Heart left ventricle (tissue), 16 donors: ENCODE measurements around the gene RSKR. TPM values are rescaled to one million over a fixed set of nuclear protein-coding genes. Genes with fewer than 3 reads are reported as not detected.

ENCODE experiments used
- ATAC-seq, 4 donors: fragments of 200-7000 bp; cut with Tn5 transposase; one replicate each; pipeline ENCODE4 v1.9.1; 2020 to 2022; ENCODE audit warnings: moderate library complexity in 4 of 4, mild to moderate bottlenecking in 3 of 4, moderate number of reproducible peaks in 1 of 4
- DNase-seq, 5 donors: peaks; one replicate each; pipeline ENCODE4 v3.0.0-alpha.2; 2020
- H3K27ac ChIP-seq, 12 donors: fragments of 200-600 bp; sonication (generic) in 4 of 12; one replicate each; pipeline versions ENCODE4 v1.5.0 to v1.8.0; 2016 to 2022; ENCODE audit warnings: mild to moderate bottlenecking in 2 of 12
- H3K27me3 ChIP-seq, 9 donors: fragments of 200-600 bp; sonication (generic) in 2 of 9; one replicate each; pipeline versions ENCODE4 v1.5.1 to v1.8.0; 2016 to 2022; ENCODE audit warnings: mild to moderate bottlenecking in 3 of 9
- H3K36me3 ChIP-seq, 9 donors: fragments of 200-600 bp; sonication (generic) in 2 of 9; one replicate each; pipeline versions ENCODE4 v1.5.0 to v1.8.0; 2018 to 2022; ENCODE audit warnings: mild to moderate bottlenecking in 2 of 9
- H3K4me1 ChIP-seq, 12 donors: fragments of 200-600 bp; sonication (generic) in 4 of 12; one replicate each; pipeline versions ENCODE4 v1.5.0 to v1.8.0; 2016 to 2022; ENCODE audit warnings: mild to moderate bottlenecking in 3 of 12
- H3K4me3 ChIP-seq, 12 donors: fragments of 200-600 bp; sonication (generic) in 4 of 12; one replicate each; pipeline versions ENCODE4 v1.5.0 to v1.8.0; 2017 to 2022; ENCODE audit warnings: mild to moderate bottlenecking in 9 of 12, moderate library complexity in 4 of 12
- H3K9me3 ChIP-seq, 12 donors: fragments of 200-600 bp; sonication (generic) in 4 of 12; one replicate each; pipeline versions ENCODE4 v1.5.0 to v1.8.0; 2016 to 2022; ENCODE audit warnings: mild to moderate bottlenecking in 1 of 12
- POLR2A ChIP-seq, 2 donors: fragments of 450-650 bp; IDR thresholded peaks; one replicate each; pipeline ENCODE4 v1.6.1; 2017; ENCODE audit warnings: antibody characterized with exemption in 2 of 2, mild to moderate bottlenecking in 2 of 2, moderate library complexity in 2 of 2
- WGBS, 4 donors: extraction: QIAGEN DNeasy Blood & Tissue Kit in 2 of 4; methylation state at CpG; one replicate each; pipeline versions ENCODE4 v1.1.5 to v1.1.7; 2013 to 2018; 5-methylcytosine and 5-hydroxymethylcytosine counted together
- intact Hi-C, 10 donors: fragments of 100-400 bp; cut with DNase I; formaldehyde crosslinking; loops; one replicate each; pipeline versions ENCODE4 v1.11.1 to v1.14.2; 2022
- polyA plus RNA-seq, 2 donors: library from polyadenylated mRNA; stranded (reverse); fragments of 200-250 nt; gene quantifications; one replicate each; pipeline ENCODE4 v1.2.3, GENCODE V29; 2013
- total RNA-seq, 9 donors: library from RNA; depleted of rRNA in 2 of 9; stranded (reverse); fragments of >200 nt in 2 of 9; fragmentation: NEBNext Ultra II Directional in 3 of 9; extraction: Animal tissue kit (Norgen Biotek cat#: 25700) in 3 of 9; gene quantifications; one replicate each; pipeline versions ENCODE4 v1.1.0 to v1.2.4, GENCODE V29; 2016 to 2023
- TF ChIP-seq, protein P1 (sequence below), 12 donors: fragments of 200-600 bp; sonication (generic) in 4 of 12; IDR thresholded peaks; one replicate each; pipeline versions ENCODE4 v1.5.0 to v1.8.0; 2018 to 2022; ENCODE audit warnings: antibody characterized with exemption in 12 of 12, mild to moderate bottlenecking in 5 of 12
- donor health status: ischemic (EF 13 %, LVEDD 7.1; RV severe dilation, severe dysfunction).
- donor health status: healthy with polysubstance abuse.
- donor health status: DM: no; HTN: yes; CAD: no.
- donor health status: DM: no; HTN: no; CAD: no.
- donor health status: ischemic (EF 25% LVEDD 6.9; RV normal size, moderate dysfunction).
- donor health status: ischemic (EF 25% LVEDD 5.7; RV mildly dilated, moderate dysfunction).
- donor health status: healthy.
- donor health status: DM: yes; HTN: yes; CAD: no.
- donor health status: ischemic (EF 35%, LVEDD 5.7; RV mildly dilated, moderate dysfunction).
- donor health status: nonischemic (EF 11% LVEDD 7.7; RV severe dilation, severe dysfunction).
- donor health status: DM: yes; HTN: yes; CAD: no.
- donor health status: PGD.
- donor health status: ischemic (EF 29% LVEDD 5.4; RV normal size, mild dysfunction).
- donor health status: nonischemic (EF 23%, LVEDD 6.1; RV moderate dilation, normal function).

The RSKR gene
- total and polyA plus RNA-seq, 11 donors, result 2.8 to 8.3 (median 4.2) TPM

DNA sequence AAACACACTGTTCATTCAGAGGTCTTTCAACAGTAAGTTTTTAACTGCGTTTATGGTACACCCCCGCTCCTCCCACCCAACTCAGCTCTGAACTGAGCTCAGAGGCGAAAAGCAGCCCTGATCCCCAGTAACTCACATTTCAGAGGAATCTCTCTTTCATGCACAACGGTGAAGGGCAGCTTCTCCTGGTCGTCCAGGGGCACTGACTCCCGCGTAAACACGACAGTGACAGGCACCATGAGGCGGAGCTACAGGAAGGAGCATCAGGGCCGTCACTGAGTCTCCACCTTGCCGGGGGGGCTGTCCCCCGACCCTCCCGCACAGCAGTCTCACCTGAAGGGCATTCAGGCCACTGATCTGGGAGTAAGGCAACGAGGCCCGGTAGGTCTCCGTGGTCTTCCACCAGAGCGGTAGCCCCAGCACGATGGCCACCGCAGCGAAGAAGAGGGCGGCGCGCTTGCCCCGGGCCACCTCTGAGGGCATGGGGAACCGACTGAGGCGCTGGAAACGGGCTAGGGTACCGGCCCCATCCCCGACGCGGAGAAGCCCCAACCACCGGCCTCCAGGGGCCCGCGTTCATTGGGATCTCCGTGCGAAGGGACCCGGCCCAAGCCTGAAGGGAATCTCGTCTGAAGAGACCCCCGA lies 43.1 kb downstream of the RSKR start:
- peak overlapping the region in 11 of 12 donors; percentile 53 to 93 (median 81) for H3K27ac ChIP-seq
- DNase-seq (peak in 2 of 5 donors; percentile 30 to 60), ATAC-seq (peak in 3 of 4 donors; percentile 2 to 17 (median 14))
- H3K4me1 ChIP-seq, result peaks cover 0 to 51% (median 23%) of the 10 kb centered on the region in 12 donors
- no peaks in the 10 kb centered on the region for H3K27me3 ChIP-seq
- no peak for TF ChIP-seq POLR2A (IDR thresholded peaks at IDR 0.05)
- TF ChIP-seq, protein P1, sequence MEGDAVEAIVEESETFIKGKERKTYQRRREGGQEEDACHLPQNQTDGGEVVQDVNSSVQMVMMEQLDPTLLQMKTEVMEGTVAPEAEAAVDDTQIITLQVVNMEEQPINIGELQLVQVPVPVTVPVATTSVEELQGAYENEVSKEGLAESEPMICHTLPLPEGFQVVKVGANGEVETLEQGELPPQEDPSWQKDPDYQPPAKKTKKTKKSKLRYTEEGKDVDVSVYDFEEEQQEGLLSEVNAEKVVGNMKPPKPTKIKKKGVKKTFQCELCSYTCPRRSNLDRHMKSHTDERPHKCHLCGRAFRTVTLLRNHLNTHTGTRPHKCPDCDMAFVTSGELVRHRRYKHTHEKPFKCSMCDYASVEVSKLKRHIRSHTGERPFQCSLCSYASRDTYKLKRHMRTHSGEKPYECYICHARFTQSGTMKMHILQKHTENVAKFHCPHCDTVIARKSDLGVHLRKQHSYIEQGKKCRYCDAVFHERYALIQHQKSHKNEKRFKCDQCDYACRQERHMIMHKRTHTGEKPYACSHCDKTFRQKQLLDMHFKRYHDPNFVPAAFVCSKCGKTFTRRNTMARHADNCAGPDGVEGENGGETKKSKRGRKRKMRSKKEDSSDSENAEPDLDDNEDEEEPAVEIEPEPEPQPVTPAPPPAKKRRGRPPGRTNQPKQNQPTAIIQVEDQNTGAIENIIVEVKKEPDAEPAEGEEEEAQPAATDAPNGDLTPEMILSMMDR (IDR thresholded peaks at IDR 0.05), result no peak
- WGBS, 4 donors, result 1 to 2% (median 1%) methylated on average over 24 to 39 of the region's 39 CpGs
- H3K4me3 ChIP-seq, result peak overlapping the region; percentile 73 to 100 (median 92)
- intact Hi-C loops, result loop anchor here in 2 of 10 donors (2.0 to 5.0 kb wide), 2 partner anchors 18 to 76 kb away; partner anchors contain the start of genes BLTP2 (in 1 of the 2) and UNC119 (in 1 of the 2)
- H3K36me3 ChIP-seq, result peaks cover 0 to 24% (median 10%) of the 10 kb centered on the region in 9 donors
- H3K9me3 ChIP-seq, result no peaks in the 10 kb centered on the region

DNA sequence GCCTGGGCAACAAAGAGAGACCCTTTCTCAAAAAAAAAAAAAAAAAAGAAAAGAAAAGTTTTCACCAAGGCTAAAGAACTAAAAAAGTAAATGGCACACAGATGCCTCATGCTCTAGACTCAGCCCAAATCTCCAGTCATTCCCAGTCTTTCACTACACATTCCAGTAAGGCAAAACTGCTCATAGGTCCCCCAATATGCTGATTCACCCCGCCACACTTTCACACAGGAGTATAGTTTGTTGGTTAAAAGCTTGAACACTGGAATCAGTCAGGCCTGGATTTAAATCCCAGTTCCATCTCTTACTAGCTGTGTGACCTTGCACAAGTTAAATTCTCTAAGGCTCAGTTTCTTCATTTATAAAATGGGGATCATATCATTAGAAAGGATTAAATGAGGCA lies 44.5 kb downstream of the RSKR start:
- H3K27me3 ChIP-seq, result no peaks in the 10 kb centered on the region
- TF ChIP-seq POLR2A (IDR thresholded peaks at IDR 0.05), result no peak
- TF ChIP-seq, protein P1 (IDR thresholded peaks at IDR 0.05), result no peak
- H3K9me3 ChIP-seq, result no peaks in the 10 kb centered on the region
- no peak overlapping the region for H3K27ac ChIP-seq
- 95 to 100% (median 97%) methylated on average over 1 of the region's 1 CpG for WGBS, 4 donors
- DNase-seq, result no peak
- intact Hi-C loops, result no loop called here
- H3K4me3 ChIP-seq, result peak overlapping the region in 1 of 12 donors; percentile 96
- peaks cover 0 to 19% (median 10%) of the 10 kb centered on the region in 9 donors for H3K36me3 ChIP-seq
- no peak for ATAC-seq
- H3K4me1 ChIP-seq, result peaks cover 0 to 49% (median 20%) of the 10 kb centered on the region in 12 donors

DNA sequence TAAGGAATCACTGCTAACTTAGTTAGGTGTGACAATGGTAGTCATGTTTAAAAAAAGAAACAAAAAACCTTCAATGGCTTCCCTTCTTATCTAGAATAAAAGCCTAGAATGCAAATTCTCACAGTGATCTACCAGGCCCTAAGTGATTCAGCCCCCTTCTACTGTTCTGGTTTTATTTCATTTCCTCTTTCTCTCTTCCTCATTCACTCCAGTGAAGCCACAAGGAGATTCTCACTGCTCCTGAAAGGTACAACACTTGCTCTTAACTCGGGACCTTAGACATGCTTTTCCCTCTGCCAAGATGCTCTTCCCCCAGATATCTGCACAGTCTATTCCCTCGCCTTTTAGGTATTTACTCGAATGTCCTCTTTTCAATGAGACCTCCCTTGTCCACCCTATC lies 46.4 kb downstream of the RSKR start:
- TF ChIP-seq, protein P1 (IDR thresholded peaks at IDR 0.05), result no peak
- TF ChIP-seq POLR2A (IDR thresholded peaks at IDR 0.05), result no peak
- no peak for DNase-seq
- ATAC-seq, result no peak
- 83 to 88% (median 88%) methylated on average over 3 of the region's 3 CpGs for WGBS, 4 donors
- peaks cover 0 to 44% (median 22%) of the 10 kb centered on the region in 12 donors for H3K4me1 ChIP-seq
- H3K4me3 ChIP-seq, result no peak overlapping the region
- H3K9me3 ChIP-seq, result no peaks in the 10 kb centered on the region
- H3K27ac ChIP-seq, result no peak overlapping the region
- peaks cover 0 to 31% (median 19%) of the 10 kb centered on the region in 9 donors for H3K36me3 ChIP-seq
- no peaks in the 10 kb centered on the region for H3K27me3 ChIP-seq
- intact Hi-C loops, result no loop called here

DNA sequence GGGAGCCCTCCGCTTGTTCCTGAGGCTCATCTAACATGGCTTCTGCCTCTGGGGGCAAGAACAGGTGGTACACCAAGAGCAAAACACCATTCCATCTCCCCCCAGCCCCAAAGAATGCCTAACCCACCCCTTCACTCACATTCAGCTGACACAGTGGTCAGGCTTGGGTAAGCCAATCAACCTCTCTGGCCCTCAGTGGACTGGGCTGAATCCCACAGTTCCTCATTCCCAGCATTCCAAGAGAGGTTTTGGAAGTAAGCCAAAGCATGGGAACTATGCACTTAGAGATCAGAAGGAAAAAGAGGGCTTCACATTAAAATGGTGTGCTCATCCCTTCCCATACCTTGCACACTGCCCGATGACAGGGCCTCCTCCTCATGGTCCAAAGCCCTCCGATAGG lies 50.5 kb downstream of the RSKR start:
- no peak overlapping the region for H3K4me3 ChIP-seq
- peaks cover 0 to 70% (median 60%) of the 10 kb centered on the region in 9 donors for H3K36me3 ChIP-seq
- intact Hi-C loops, result no loop called here
- H3K9me3 ChIP-seq, result no peaks in the 10 kb centered on the region
- ATAC-seq (peak in 2 of 4 donors; percentile 41 to 42), DNase-seq (peak in 1 of 5 donors; percentile 17)
- no peak overlapping the region for H3K27ac ChIP-seq
- TF ChIP-seq, protein P1 (IDR thresholded peaks at IDR 0.05), result no peak
- no peak for TF ChIP-seq POLR2A (IDR thresholded peaks at IDR 0.05)
- H3K4me1 ChIP-seq, result peaks cover 0 to 19% (median 4%) of the 10 kb centered on the region in 12 donors
- no peaks in the 10 kb centered on the region for H3K27me3 ChIP-seq
- WGBS, 4 donors, result 65 to 81% (median 70%) methylated on average over 3 of the region's 3 CpGs

Other genes starting within 250 kb of the RSKR start
- gene SEBOX, start 249.0 kb downstream of the RSKR start, total RNA-seq, result not detected
- gene SEBOX, start 249.0 kb downstream of the RSKR start, polyA plus RNA-seq, result not detected
- 100 to 1,000 TPM in 2 of 9 donors, 10 to 100 TPM in 7; 28.0 to 120 (median 67.3) TPM for gene VTN, start 243.9 kb downstream of the RSKR start, total RNA-seq
- 10 to 100 TPM; 16.9 to 29.5 TPM for gene VTN, start 243.9 kb downstream of the RSKR start, polyA plus RNA-seq
- gene SARM1, start 242.5 kb downstream of the RSKR start, total RNA-seq, result 10 to 100 TPM in 4 of 9 donors, 1 to 10 TPM in 5; 4.7 to 11.3 (median 8.5) TPM
- gene SARM1, start 242.5 kb downstream of the RSKR start, polyA plus RNA-seq, result 1 to 10 TPM; 3.7 to 4.4 TPM
- gene SLC46A1, start 208.0 kb downstream of the RSKR start, total RNA-seq, result 10 to 100 TPM in 2 of 9 donors, 1 to 10 TPM in 7; 3.4 to 13.9 (median 4.7) TPM
- 1 to 10 TPM; 2.6 to 3.7 TPM for gene SLC46A1, start 208.0 kb downstream of the RSKR start, polyA plus RNA-seq
- gene SLC13A2, start 140.5 kb downstream of the RSKR start, total RNA-seq, result not detected
- under 1 TPM in 1 of 2 donors, not detected in 1; 0.03 TPM for gene SLC13A2, start 140.5 kb downstream of the RSKR start, polyA plus RNA-seq
- gene FOXN1, start 107.8 kb downstream of the RSKR start, total RNA-seq, result not detected
- not detected for gene FOXN1, start 107.8 kb downstream of the RSKR start, polyA plus RNA-seq
- gene UNC119, start 61.6 kb downstream of the RSKR start, total RNA-seq, result 10 to 100 TPM; 12.8 to 30.7 (median 19.2) TPM
- gene UNC119, start 61.6 kb downstream of the RSKR start, polyA plus RNA-seq, result 10 to 100 TPM; 18.4 to 23.7 TPM
- gene PIGS, start 42.7 kb downstream of the RSKR start, total RNA-seq, result 10 to 100 TPM; 44.7 to 83.1 (median 55.1) TPM
- 10 to 100 TPM; 10.4 to 88.4 TPM for gene PIGS, start 42.7 kb downstream of the RSKR start, polyA plus RNA-seq
- gene ALDOC, start 37.3 kb downstream of the RSKR start, total RNA-seq, result 100 to 1,000 TPM; 154 to 677 (median 224) TPM
- 100 to 1,000 TPM; 179 to 220 TPM for gene ALDOC, start 37.3 kb downstream of the RSKR start, polyA plus RNA-seq
- 10 to 100 TPM in 1 of 9 donors, 1 to 10 TPM in 4, under 1 TPM in 4; 0.39 to 11.6 (median 1.5) TPM for gene SPAG5, start 15.2 kb downstream of the RSKR start, total RNA-seq
- 1 to 10 TPM in 1 of 2 donors, under 1 TPM in 1; 0.42 to 1.2 TPM for gene SPAG5, start 15.2 kb downstream of the RSKR start, polyA plus RNA-seq
- 100 to 1,000 TPM in 2 of 9 donors, 10 to 100 TPM in 7; 63.6 to 116 (median 74.1) TPM for gene BLTP2, start 31.0 kb upstream of the RSKR start, total RNA-seq
- gene BLTP2, start 31.0 kb upstream of the RSKR start, polyA plus RNA-seq, result 10 to 100 TPM; 19.8 to 44.9 TPM
- gene SDF2, start 47.7 kb upstream of the RSKR start, total RNA-seq, result 10 to 100 TPM; 19.6 to 39.1 (median 34.2) TPM
- gene SDF2, start 47.7 kb upstream of the RSKR start, polyA plus RNA-seq, result 10 to 100 TPM; 21.9 to 58.6 TPM
- 10 to 100 TPM; 37.2 to 91.6 (median 49.1) TPM for gene SUPT6H, start 48.0 kb upstream of the RSKR start, total RNA-seq
- gene SUPT6H, start 48.0 kb upstream of the RSKR start, polyA plus RNA-seq, result 10 to 100 TPM; 31.7 to 34.5 TPM
- gene PROCA1, start 97.7 kb upstream of the RSKR start, total RNA-seq, result 1 to 10 TPM in 6 of 9 donors, under 1 TPM in 3; 0.65 to 2.3 (median 1.0) TPM
- gene PROCA1, start 97.7 kb upstream of the RSKR start, polyA plus RNA-seq, result 1 to 10 TPM in 1 of 2 donors, under 1 TPM in 1; 0.64 to 2.6 TPM
- 10 to 100 TPM; 11.5 to 31.7 (median 14.9) TPM for gene RAB34, start 103.7 kb upstream of the RSKR start, total RNA-seq
- gene RAB34, start 103.7 kb upstream of the RSKR start, polyA plus RNA-seq, result 10 to 100 TPM; 17.7 to 25.1 TPM
- 1,000 to 10,000 TPM in 1 of 9 donors, 100 to 1,000 TPM in 8; 255 to 1,006 (median 869) TPM for gene RPL23A, start 105.8 kb upstream of the RSKR start, total RNA-seq
- 1,000 to 10,000 TPM in 1 of 2 donors, 100 to 1,000 TPM in 1; 458 to 1,439 TPM for gene RPL23A, start 105.8 kb upstream of the RSKR start, polyA plus RNA-seq
- 1 to 10 TPM in 7 of 9 donors, under 1 TPM in 2; 0.52 to 4.8 (median 1.7) TPM for gene TLCD1, start 112.0 kb upstream of the RSKR start, total RNA-seq
- 10 to 100 TPM in 1 of 2 donors, 1 to 10 TPM in 1; 2.5 to 11.7 TPM for gene TLCD1, start 112.0 kb upstream of the RSKR start, polyA plus RNA-seq
- gene NEK8, start 114.6 kb upstream of the RSKR start, total RNA-seq, result 1 to 10 TPM in 5 of 9 donors, under 1 TPM in 4; 0.28 to 2.8 (median 1.2) TPM
- gene NEK8, start 114.6 kb upstream of the RSKR start, polyA plus RNA-seq, result 1 to 10 TPM; 1.0 to 1.1 TPM
- gene TRAF4, start 129.8 kb upstream of the RSKR start, total RNA-seq, result 10 to 100 TPM in 1 of 9 donors, 1 to 10 TPM in 8; 1.5 to 11.5 (median 2.7) TPM
- 1 to 10 TPM; 1.9 to 4.5 TPM for gene TRAF4, start 129.8 kb upstream of the RSKR start, polyA plus RNA-seq
- 10 to 100 TPM; 14.4 to 33.2 (median 16.7) TPM for gene FAM222B, start 228.6 kb upstream of the RSKR start, total RNA-seq
- gene FAM222B, start 228.6 kb upstream of the RSKR start, polyA plus RNA-seq, result 10 to 100 TPM in 1 of 2 donors, 1 to 10 TPM in 1; 9.2 to 28.1 TPM
- gene ERAL1, start 240.8 kb upstream of the RSKR start, total RNA-seq, result 10 to 100 TPM; 28.0 to 78.2 (median 41.1) TPM
- gene ERAL1, start 240.8 kb upstream of the RSKR start, polyA plus RNA-seq, result 10 to 100 TPM; 35.5 to 63.9 TPM